Body of pancreas (tissue), 4 donors: ENCODE measurements around the gene EHMT2. TPM values are rescaled to one million over a fixed set of nuclear protein-coding genes. Genes with fewer than 3 reads are reported as not detected.

Source experiments
- ATAC-seq: fragments of 150-250 bp; one replicate; pipeline ENCODE4 v1.9.1; 2016
- DNase-seq, 4 donors: peaks; one replicate each; pipeline ENCODE4 v3.0.0-alpha.2; 2019
- H3K27ac ChIP-seq, 4 donors: fragments of 200-600 bp; sonication (generic); 1 replicate in 3 of 4; 2 replicates in 1 of 4; pipeline versions ENCODE4 v1.5.1 to v1.6.1; 2016 to 2019; ENCODE audit warnings: mild to moderate bottlenecking in 1 of 4, mixed read lengths in 1 of 4, moderate library complexity in 1 of 4
- H3K27me3 ChIP-seq, 2 donors: fragments of 200-600 bp; sonication (generic); one replicate each; pipeline ENCODE4 v1.6.0; 2016; ENCODE audit warnings: mild to moderate bottlenecking in 1 of 2
- H3K36me3 ChIP-seq, 2 donors: fragments of 200-600 bp; sonication (generic); replicated peaks in 1 of 2; 2 replicates each; pipeline ENCODE4 v1.5.1; 2016; ENCODE audit warnings: low read depth in 2 of 2; ENCODE audit not compliant: insufficient read depth in 1 of 2
- H3K4me1 ChIP-seq: fragments of 200-600 bp; sonication (generic); one replicate; pipeline ENCODE4 v1.6.0; 2016
- H3K4me3 ChIP-seq, 2 donors: fragments of 200-600 bp; sonication (generic); 1 replicate in 1 of 2; 2 replicates in 1 of 2; pipeline ENCODE4 v1.5.1; 2016 to 2019
- H3K9me3 ChIP-seq, 3 donors: fragments of 200-600 bp; sonication (generic); 1 replicate in 2 of 3; 2 replicates in 1 of 3; pipeline ENCODE4 v1.5.1; 2016
- POLR2A ChIP-seq, 3 donors: fragments of 450-650 bp; IDR thresholded peaks; one replicate each; pipeline ENCODE4 v1.6.1; 2016; ENCODE audit warnings: antibody characterized with exemption in 3 of 3, mild to moderate bottlenecking in 2 of 3
- WGBS, 2 donors: methylation state at CpG; one replicate each; pipeline ENCODE4 v1.1.5; 2017; 5-methylcytosine and 5-hydroxymethylcytosine counted together
- intact Hi-C: fragments of 100-400 bp; cut with DNase I; formaldehyde crosslinking; loops from one replicate; pipeline ENCODE4 v1.15.1; 2023
- total RNA-seq, 2 donors: library from RNA; depleted of rRNA; stranded (reverse); fragments of >200 nt; gene quantifications; one replicate each; pipeline ENCODE4 v1.1.0, GENCODE V29; 2016
- TF ChIP-seq, protein P1 (sequence below), 7 experiments: fragments of 450-650 bp in 4 of 7; fragments of 200-600 bp in 3 of 7; sonication (generic) in 3 of 7; IDR thresholded peaks; one replicate each; pipeline ENCODE4 v1.5.1; 2016 to 2019; ENCODE audit warnings: antibody characterized with exemption in 7 of 7

Gene EHMT2
- total RNA-seq, 2 donors from 2014 or later, result 35.8 to 87.7 TPM

- Histone ChIP-seq H3K27ac (peak overlapping the region in 1 of 4 donors; percentile 85), H3K4me3 (no peak overlapping the region), H3K27me3 (no peaks in the 10 kb centered on the region), H3K9me3 (no peaks in the 10 kb centered on the region), H3K4me1 (peaks cover 42% of the 10 kb centered on the region), H3K36me3 (no peaks in the 10 kb centered on the region)
- intact Hi-C loops, result no loop called here
- TF ChIP-seq POLR2A (IDR thresholded peaks at IDR 0.05), result no peak
- TF ChIP-seq, protein P1, sequence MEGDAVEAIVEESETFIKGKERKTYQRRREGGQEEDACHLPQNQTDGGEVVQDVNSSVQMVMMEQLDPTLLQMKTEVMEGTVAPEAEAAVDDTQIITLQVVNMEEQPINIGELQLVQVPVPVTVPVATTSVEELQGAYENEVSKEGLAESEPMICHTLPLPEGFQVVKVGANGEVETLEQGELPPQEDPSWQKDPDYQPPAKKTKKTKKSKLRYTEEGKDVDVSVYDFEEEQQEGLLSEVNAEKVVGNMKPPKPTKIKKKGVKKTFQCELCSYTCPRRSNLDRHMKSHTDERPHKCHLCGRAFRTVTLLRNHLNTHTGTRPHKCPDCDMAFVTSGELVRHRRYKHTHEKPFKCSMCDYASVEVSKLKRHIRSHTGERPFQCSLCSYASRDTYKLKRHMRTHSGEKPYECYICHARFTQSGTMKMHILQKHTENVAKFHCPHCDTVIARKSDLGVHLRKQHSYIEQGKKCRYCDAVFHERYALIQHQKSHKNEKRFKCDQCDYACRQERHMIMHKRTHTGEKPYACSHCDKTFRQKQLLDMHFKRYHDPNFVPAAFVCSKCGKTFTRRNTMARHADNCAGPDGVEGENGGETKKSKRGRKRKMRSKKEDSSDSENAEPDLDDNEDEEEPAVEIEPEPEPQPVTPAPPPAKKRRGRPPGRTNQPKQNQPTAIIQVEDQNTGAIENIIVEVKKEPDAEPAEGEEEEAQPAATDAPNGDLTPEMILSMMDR (IDR thresholded peaks at IDR 0.05), result no peak
- DNase-seq, result no peak
- no peak for ATAC-seq
- WGBS, 2 donors, result 77 to 89% methylated on average over 27 to 43 of the region's 49 CpGs
These were observed 2.6 kb upstream of the EHMT2 start for GRCh38 chr6:31899882-31900722.

DNA sequence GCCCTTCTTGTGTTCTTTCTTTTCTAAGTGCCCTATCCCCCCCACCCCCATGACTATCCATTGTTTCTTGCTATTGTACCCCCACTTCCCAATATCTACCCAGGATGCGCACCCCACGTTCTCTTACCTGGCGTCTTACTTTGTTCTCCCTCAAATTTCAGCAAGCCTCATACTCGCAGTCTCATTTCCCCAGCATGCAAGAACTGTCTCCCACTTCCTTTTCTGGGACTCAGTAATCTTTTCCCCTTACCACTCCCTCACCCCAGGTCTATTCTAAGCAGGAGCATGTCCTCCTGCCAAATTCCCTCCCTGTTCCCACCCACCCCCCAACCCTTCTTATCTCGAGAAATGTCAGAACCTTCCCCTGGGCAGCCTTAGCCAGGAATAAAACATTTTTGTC lies 1.7 kb upstream of the EHMT2 start:
- no peak for TF ChIP-seq POLR2A (IDR thresholded peaks at IDR 0.05)
- TF ChIP-seq, protein P1 (IDR thresholded peaks at IDR 0.05), result no peak
- H3K27ac ChIP-seq, result no peak overlapping the region
- no peak for ATAC-seq

DNA sequence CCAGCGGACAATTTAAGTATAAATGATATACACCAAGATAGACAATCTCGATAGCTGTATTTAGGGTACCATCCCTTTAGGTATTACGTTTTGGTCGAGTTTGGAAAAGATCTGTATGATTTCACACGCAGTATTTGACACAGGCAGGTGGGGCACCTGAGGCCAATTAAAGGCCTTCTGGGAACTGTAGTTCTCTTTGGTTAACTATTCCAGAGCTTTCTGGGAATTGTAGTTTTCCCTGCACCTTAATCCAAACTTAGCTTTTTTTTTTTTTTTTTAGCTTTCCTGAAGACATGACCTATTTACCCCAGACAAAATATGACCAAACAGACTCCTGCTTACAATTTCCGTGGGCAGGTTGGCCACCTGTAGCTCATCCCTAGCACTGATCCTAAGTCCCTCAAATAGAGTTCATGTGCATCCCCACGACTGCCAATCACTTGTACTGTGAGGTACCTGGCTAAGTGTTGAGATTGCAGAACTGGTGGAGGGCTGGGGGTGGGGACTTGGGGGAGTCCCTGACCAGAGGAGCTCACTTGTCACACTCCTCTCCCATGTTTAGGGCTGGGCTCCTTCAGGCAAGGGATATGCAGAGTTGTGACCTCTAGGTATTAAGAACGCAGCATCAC lies 999 bp upstream of the EHMT2 start:
- H3K27me3 ChIP-seq, result no peaks in the 10 kb centered on the region
- peak; percentile 38 to 63 (median 52) for DNase-seq
- intact Hi-C loops, result no loop called here
- 17 to 18% methylated on average over 8 of the region's 8 CpGs for WGBS, 2 donors
- peak overlapping the region; percentile 81 to 89 for H3K4me3 ChIP-seq
- peaks cover 42% of the 10 kb centered on the region for H3K4me1 ChIP-seq
- H3K9me3 ChIP-seq, result no peaks in the 10 kb centered on the region
- peak; percentile 46 for ATAC-seq
- TF ChIP-seq POLR2A (IDR thresholded peaks at IDR 0.05), result no peak
- TF ChIP-seq, protein P1 (IDR thresholded peaks at IDR 0.05), result peak in 3 of 7 experiments; percentile 11 to 27 (median 21)
- H3K36me3 ChIP-seq, result no peaks in the 10 kb centered on the region
- peak overlapping the region; percentile 71 to 87 (median 83) for H3K27ac ChIP-seq

More for the DNA sequence above, 1.7 kb upstream of the EHMT2 start:
- intact Hi-C loops, result no loop called here
- H3K36me3 ChIP-seq, result no peaks in the 10 kb centered on the region
- no peak overlapping the region for H3K4me3 ChIP-seq
- 49 to 63% methylated on average over 5 of the region's 5 CpGs for WGBS, 2 donors
- no peaks in the 10 kb centered on the region for H3K27me3 ChIP-seq
- no peak for DNase-seq
- H3K9me3 ChIP-seq, result no peaks in the 10 kb centered on the region
- H3K4me1 ChIP-seq, result peaks cover 42% of the 10 kb centered on the region

DNA sequence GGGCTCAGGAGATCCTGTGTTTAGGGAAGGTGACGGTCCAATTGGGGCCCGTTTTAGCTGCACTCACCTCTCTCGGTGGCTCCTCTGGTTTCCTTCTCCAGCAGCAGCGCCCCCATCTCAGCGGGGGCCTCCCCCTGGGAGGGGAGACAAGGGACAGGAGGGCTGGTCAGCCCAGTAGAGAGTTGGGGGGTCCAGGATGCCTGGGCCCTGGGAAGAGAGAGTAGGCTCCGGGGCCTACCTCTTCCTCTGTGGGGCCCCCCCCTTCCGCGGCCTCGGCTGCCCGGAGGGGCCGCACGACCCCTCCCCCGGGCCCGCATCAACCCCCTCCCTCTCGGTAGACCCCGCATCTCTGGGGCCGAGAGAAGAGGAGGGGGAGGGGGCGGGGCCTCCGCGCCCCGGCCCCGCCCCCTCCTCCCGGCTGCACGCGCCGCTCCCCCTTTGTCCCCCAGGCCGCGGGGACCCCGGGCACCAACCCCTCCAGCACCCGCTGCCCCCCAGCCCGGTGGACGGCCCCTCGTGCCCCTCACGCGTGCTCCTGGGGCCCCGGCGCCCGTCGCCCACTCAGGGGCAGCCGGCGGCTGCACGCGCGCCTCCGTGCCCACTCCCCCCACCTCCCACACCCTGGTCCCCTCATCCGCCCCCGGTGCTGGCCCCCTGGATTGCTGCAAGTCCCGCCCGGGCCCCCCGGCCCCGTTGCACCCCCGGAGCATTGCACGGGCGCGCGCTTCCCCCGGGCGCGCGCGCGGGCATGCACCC lies 464 bp downstream of the EHMT2 start:
- no peak for TF ChIP-seq POLR2A (IDR thresholded peaks at IDR 0.05)
- TF ChIP-seq, protein P1 (IDR thresholded peaks at IDR 0.05), result no peak

More for the DNA sequence above, 464 bp downstream of the EHMT2 start:
- ATAC-seq, result no peak
- peak overlapping the region; percentile 81 to 89 for H3K4me3 ChIP-seq
- no peaks in the 10 kb centered on the region for H3K9me3 ChIP-seq
- peak overlapping the region in 3 of 4 donors; percentile 80 to 87 (median 86) for H3K27ac ChIP-seq
- intact Hi-C loops, result no loop called here
- H3K36me3 ChIP-seq, result peaks cover 0 to 2% of the 10 kb centered on the region in 2 donors
- no peaks in the 10 kb centered on the region for H3K27me3 ChIP-seq
- 1 to 4% methylated on average over 6 to 14 of the region's 62 CpGs for WGBS, 2 donors
- no peak for DNase-seq
- H3K4me1 ChIP-seq, result peaks cover 33% of the 10 kb centered on the region
